GM18873 (cell line): ENCODE data around the gene PTGR1.

Source experiments
- ATAC-seq: cut with Tn5 transposase; IDR thresholded peaks from one replicate; pipeline ENCODE4 v1.9.1; 2021; ENCODE audit warnings: mild to moderate bottlenecking, moderate library complexity, moderate number of reproducible peaks; ENCODE audit not compliant: unreplicated experiment, low FRiP score

The PTGR1 gene

GRCh38 chr9:111548623-111549022 is 50.8 kb downstream of the PTGR1 start:
- ATAC-seq = no peak

GRCh38 chr9:111542497-111543254 is 56.8 kb downstream of the PTGR1 start:
- ATAC-seq = no peak

- no peak for ATAC-seq
These were observed 66.2 kb downstream of the PTGR1 start for GRCh38 chr9:111533099-111533790.

- no peak for ATAC-seq
These were observed 67.7 kb downstream of the PTGR1 start for GRCh38 chr9:111531716-111532115.

- no peak for ATAC-seq
These were observed 69.7 kb downstream of the PTGR1 start for GRCh38 chr9:111529787-111530186.

- no peak for ATAC-seq
These were observed 72.1 kb downstream of the PTGR1 start for GRCh38 chr9:111527347-111527746.

GRCh38 chr9:111525056-111525977 is 74.1 kb downstream of the PTGR1 start, which contains the start of gene ZNF483:
Gene ZNF483 (plus strand): TSS chr9:111525179. CDS start chr9:111527396, 2,217 bp downstream.
- no peak for ATAC-seq

GRCh38 chr9:111524731-111525055 is 74.8 kb downstream of the PTGR1 start:
- no peak for ATAC-seq

GRCh38 chr9:111516061-111516465 is 83.4 kb downstream of the PTGR1 start:
- ATAC-seq = no peak

GRCh38 chr9:111514967-111515366 is 84.5 kb downstream of the PTGR1 start:
- ATAC-seq = no peak
